ENCODE results near the gene WDR41. TPM values are rescaled to one million over a fixed set of nuclear protein-coding genes. Genes with fewer than 3 reads are reported as not detected.

The WDR41 gene
- total RNA-seq, 2 donors from 2014 or later: 61.6 to 80.9 TPM

DNA sequence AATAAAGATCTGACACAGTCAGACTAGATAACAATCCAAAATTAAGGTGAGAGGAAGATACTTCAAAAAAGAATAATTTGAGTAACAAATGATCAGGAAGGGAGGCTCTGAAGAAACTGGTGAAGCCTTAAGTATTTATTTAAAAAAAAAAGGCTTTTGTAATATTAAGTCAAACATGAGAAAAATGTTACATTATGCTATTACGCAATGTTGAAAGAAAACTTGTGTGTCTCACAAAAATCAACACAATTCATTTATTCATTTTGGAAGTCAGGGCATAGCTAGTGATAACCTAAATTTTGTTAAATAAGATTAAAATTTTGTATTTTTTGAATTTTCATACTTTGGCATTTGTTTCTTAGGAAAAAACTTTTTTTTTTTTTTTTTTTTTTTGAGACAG lies 28.2 kb downstream of the WDR41 start:
- Mint-ChIP-seq H3K36me3 (ENCODE audit: low read depth) (peaks cover 12% of the 10 kb centered on the region), H3K27ac (no peak overlapping the region), H3K9me3 (peaks cover 2% of the 10 kb centered on the region), H3K27me3 (ENCODE audit: insufficient read depth) (no peaks in the 10 kb centered on the region), H3K4me1 (no peaks in the 10 kb centered on the region), H3K4me3 (no peak overlapping the region)
- Histone ChIP-seq H3K9me3 (ENCODE audit: control insufficient read depth, low read length) (peaks cover under 1% of the 10 kb centered on the region), H3K4me3 (ENCODE audit: low read length) (no peak overlapping the region), H3K27me3 (ENCODE audit: control insufficient read depth, insufficient read depth, low read length, poor library complexity, severe bottlenecking) (no peaks in the 10 kb centered on the region), H3K4me1 (ENCODE audit: control insufficient read depth, insufficient read depth, low read length) (no peaks in the 10 kb centered on the region), H3K9ac (ENCODE audit: extremely low read depth, low read length, poor library complexity, severe bottlenecking) (no peak overlapping the region), H3K27ac (ENCODE audit: low read depth, low read length) (no peak overlapping the region), H3K36me3 (ENCODE audit: control insufficient read depth, insufficient read depth, low read length) (peaks cover 30% of the 10 kb centered on the region)
- whole genome bisulfite sequencing, 2 experiments (ENCODE audit: insufficient coverage in 1 of 2, insufficient read length in 1 of 2): 100% methylated on average over 1 of the region's 1 CpG; no CpG with 5 or more reads in 1 of the 2 experiments
- no peak for TF ChIP-seq CTCF (conservative IDR thresholded peaks at IDR 0.05)
- no peak for DNase-seq

DNA sequence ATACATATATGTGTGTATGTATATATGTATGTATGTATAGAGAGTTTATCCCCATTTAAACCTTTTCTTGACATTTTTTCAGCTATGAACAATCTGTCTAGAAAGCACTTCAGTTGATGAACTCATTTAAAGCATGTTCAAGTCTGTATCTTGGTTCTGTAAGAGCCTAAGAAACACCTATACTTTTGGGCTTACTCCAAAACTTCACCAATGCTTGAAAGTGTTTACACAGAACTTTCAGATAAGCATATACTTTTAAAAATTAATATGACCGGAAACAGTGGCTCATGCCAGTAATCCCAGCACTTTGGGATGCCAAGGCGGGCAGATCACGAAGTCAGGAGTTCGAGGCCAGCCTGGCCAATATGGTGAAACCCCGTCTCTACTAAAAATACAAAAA lies 30.8 kb downstream of the WDR41 start:
- H3K36me3 Mint-ChIP-seq (ENCODE audit: low read depth): peaks cover 5% of the 10 kb centered on the region
- no peaks in the 10 kb centered on the region for H3K9me3 ChIP-seq (ENCODE audit: control insufficient read depth, low read length)
- no peaks in the 10 kb centered on the region for H3K27me3 Mint-ChIP-seq (ENCODE audit: insufficient read depth)
- WGBS, 2 experiments (ENCODE audit: insufficient coverage in 1 of 2, insufficient read length in 1 of 2): 97% methylated on average over 5 of the region's 5 CpGs; no CpG with 5 or more reads in 1 of the 2 experiments
- no peak for TF ChIP-seq CTCF (conservative IDR thresholded peaks at IDR 0.05)
- DNase-seq: no peak
- H3K36me3 ChIP-seq (ENCODE audit: control insufficient read depth, insufficient read depth, low read length): peaks cover 27% of the 10 kb centered on the region
- H3K4me3 Mint-ChIP-seq: no peak overlapping the region
- H3K4me1 Mint-ChIP-seq: no peaks in the 10 kb centered on the region
- no peak overlapping the region for H3K27ac ChIP-seq (ENCODE audit: low read depth, low read length)
- no peak overlapping the region for H3K9ac ChIP-seq (ENCODE audit: extremely low read depth, low read length, poor library complexity, severe bottlenecking)
- no peaks in the 10 kb centered on the region for H3K27me3 ChIP-seq (ENCODE audit: control insufficient read depth, insufficient read depth, low read length, poor library complexity, severe bottlenecking)
- H3K4me3 ChIP-seq (ENCODE audit: low read length): no peak overlapping the region
- H3K9me3 Mint-ChIP-seq: no peaks in the 10 kb centered on the region
- no peak overlapping the region for H3K27ac Mint-ChIP-seq
- no peaks in the 10 kb centered on the region for H3K4me1 ChIP-seq (ENCODE audit: control insufficient read depth, insufficient read depth, low read length)

- no peak for TF ChIP-seq CTCF (conservative IDR thresholded peaks at IDR 0.05)
- Mint-ChIP-seq H3K27me3 (ENCODE audit: insufficient read depth) (no peaks in the 10 kb centered on the region), H3K27ac (no peak overlapping the region), H3K36me3 (ENCODE audit: low read depth) (peaks cover 30% of the 10 kb centered on the region), H3K4me1 (peaks cover 4% of the 10 kb centered on the region), H3K9me3 (no peaks in the 10 kb centered on the region), H3K4me3 (no peak overlapping the region)
- no peaks in the 10 kb centered on the region for H3K4me1 ChIP-seq (ENCODE audit: control insufficient read depth, insufficient read depth, low read length)
- H3K36me3 ChIP-seq (ENCODE audit: control insufficient read depth, insufficient read depth, low read length): peaks cover 39% of the 10 kb centered on the region
- no peak overlapping the region for H3K27ac ChIP-seq (ENCODE audit: low read depth, low read length)
- WGBS, 2 experiments (ENCODE audit: insufficient coverage in 1 of 2, insufficient read length in 1 of 2): 91 to 95% methylated on average over 2 to 3 of the region's 3 CpGs
- no peak overlapping the region for H3K4me3 ChIP-seq (ENCODE audit: low read length)
- no peak for DNase-seq
- no peaks in the 10 kb centered on the region for H3K9me3 ChIP-seq (ENCODE audit: control insufficient read depth, low read length)
- H3K9ac ChIP-seq (ENCODE audit: extremely low read depth, low read length, poor library complexity, severe bottlenecking): no peak overlapping the region
- no peaks in the 10 kb centered on the region for H3K27me3 ChIP-seq (ENCODE audit: control insufficient read depth, insufficient read depth, low read length, poor library complexity, severe bottlenecking)
Measured at GRCh38 chr5:77454123-77454522, 38.0 kb downstream of the WDR41 start.

Data from endodermal cell (in vitro differentiated cells).